ENCODE data around the gene FAM107B. TPM values are rescaled to one million over a fixed set of nuclear protein-coding genes. Genes with fewer than 3 reads are reported as not detected.

The FAM107B gene
- total and polyA plus RNA-seq, 4 experiments from 2014 or later, result 191 to 346 (median 238) TPM

DNA sequence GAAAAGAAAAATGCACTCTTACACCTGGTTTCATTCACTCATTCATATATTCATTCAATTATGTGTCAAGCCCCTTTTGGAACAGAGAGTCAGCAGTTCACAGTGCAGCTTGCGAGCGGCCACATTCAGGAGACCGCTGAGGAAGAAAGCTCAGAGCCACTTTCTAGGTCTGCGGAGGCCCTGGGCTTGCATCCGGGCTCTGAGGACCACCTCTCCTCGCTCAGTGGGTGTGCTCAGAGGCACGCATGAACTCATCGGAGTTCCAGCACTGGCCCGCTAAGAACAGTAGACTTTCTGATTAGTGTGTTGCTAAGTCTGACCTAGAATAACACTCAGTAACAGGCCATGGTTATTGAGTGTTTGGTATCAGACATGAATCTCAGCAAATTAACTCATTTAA lies 1.8 kb upstream of the FAM107B start:
- Mint-ChIP-seq H3K27ac (no peak overlapping the region), H3K4me1 (peaks cover 0 to 6% (median 1%) of the 10 kb centered on the region in 4 donors), H3K27me3 (no peaks in the 10 kb centered on the region), H3K9me3 (no peaks in the 10 kb centered on the region), H3K4me3 (no peak overlapping the region), H3K36me3 (no peaks in the 10 kb centered on the region)
- H3K4me3 ChIP-seq (ENCODE audit: low read length in 2 of 2), result no peak overlapping the region
- POLR2A ChIA-PET (ENCODE audit: partially characterized antibody), result no interaction called here
- no peak overlapping the region for H3K27ac ChIP-seq (ENCODE audit: low read depth, low read length)
- H3K9me3 ChIP-seq (ENCODE audit: control insufficient read depth in 1 of 2, low read length in 2 of 2), result no peaks in the 10 kb centered on the region
- intact Hi-C loops (cut with micrococcal nuclease), result no loop called here
- CTCF ChIA-PET (ENCODE audit: partially characterized antibody), result no interaction called here
- H3K36me3 ChIP-seq (ENCODE audit: insufficient read depth, low read length), result no peaks in the 10 kb centered on the region
- H3K4me1 ChIP-seq (ENCODE audit: insufficient read depth, low read length), result no peaks in the 10 kb centered on the region
- H3K27me3 ChIP-seq (ENCODE audit: insufficient read depth, low read length), result no peaks in the 10 kb centered on the region
- no peak for DNase-seq

DNA sequence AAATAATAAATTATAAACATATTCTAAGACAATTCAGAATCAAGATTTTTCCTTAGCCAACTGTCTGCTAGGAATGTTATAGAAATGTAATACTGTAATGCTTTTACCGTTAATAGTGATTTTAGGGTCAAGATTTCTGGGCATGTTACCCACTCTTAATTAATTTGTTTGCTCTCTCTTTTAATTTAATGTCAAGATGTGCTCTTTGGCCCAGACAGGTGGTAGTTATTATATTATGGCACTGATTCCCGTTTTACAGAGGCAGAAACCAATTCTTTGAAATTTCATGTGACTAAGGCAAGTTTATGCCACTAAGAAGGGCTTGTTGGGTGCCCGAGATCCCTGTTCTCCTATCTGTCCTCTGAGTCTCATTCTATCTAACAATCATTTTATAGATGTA lies 959 bp upstream of the FAM107B start:
- H3K4me1 ChIP-seq (ENCODE audit: insufficient read depth, low read length), result no peaks in the 10 kb centered on the region
- ChIA-PET CTCF (ENCODE audit: partially characterized antibody) (no interaction called here), POLR2A (ENCODE audit: partially characterized antibody) (no interaction called here)
- Mint-ChIP-seq H3K4me3 (no peak overlapping the region), H3K4me1 (peaks cover 0 to 6% (median 1%) of the 10 kb centered on the region in 4 donors), H3K36me3 (no peaks in the 10 kb centered on the region), H3K27me3 (no peaks in the 10 kb centered on the region), H3K27ac (peak overlapping the region in 1 of 7 donors; percentile 62), H3K9me3 (no peaks in the 10 kb centered on the region)
- H3K4me3 ChIP-seq (ENCODE audit: low read length in 2 of 2), result no peak overlapping the region
- H3K27me3 ChIP-seq (ENCODE audit: insufficient read depth, low read length), result no peaks in the 10 kb centered on the region
- H3K9me3 ChIP-seq (ENCODE audit: control insufficient read depth in 1 of 2, low read length in 2 of 2), result no peaks in the 10 kb centered on the region
- intact Hi-C loops (cut with micrococcal nuclease), result no loop called here
- no peak for DNase-seq
- no peaks in the 10 kb centered on the region for H3K36me3 ChIP-seq (ENCODE audit: insufficient read depth, low read length)
- no peak overlapping the region for H3K27ac ChIP-seq (ENCODE audit: low read depth, low read length)

DNA sequence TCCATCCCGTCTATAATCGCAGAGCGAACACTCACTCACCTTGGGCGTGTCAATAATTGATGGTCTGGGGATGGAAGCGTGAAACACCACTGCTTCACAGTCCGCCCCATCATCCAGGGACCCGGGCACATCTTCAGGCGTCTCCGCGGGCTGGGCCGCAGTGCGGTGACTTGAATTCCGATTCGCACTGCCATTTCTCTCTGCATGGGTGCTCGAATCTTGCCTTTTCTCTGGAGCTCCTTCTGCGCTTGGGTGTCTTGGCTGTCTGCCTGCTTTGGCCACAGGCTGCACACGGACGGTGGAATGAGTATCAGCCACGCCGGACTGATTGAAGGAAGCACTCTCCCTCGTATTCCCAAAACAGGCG lies 500 bp downstream of the FAM107B start:
- Histone ChIP-seq H3K27me3 (ENCODE audit: insufficient read depth, low read length) (no peaks in the 10 kb centered on the region), H3K27ac (ENCODE audit: low read depth, low read length) (no peak overlapping the region), H3K4me3 (ENCODE audit: low read length in 2 of 2) (no peak overlapping the region), H3K4me1 (ENCODE audit: insufficient read depth, low read length) (no peaks in the 10 kb centered on the region), H3K9me3 (ENCODE audit: control insufficient read depth in 1 of 2, low read length in 2 of 2) (no peaks in the 10 kb centered on the region), H3K36me3 (ENCODE audit: insufficient read depth, low read length) (no peaks in the 10 kb centered on the region)
- H3K27ac Mint-ChIP-seq, result no peak overlapping the region
- no peak for DNase-seq
- no peaks in the 10 kb centered on the region for H3K9me3 Mint-ChIP-seq
- H3K4me3 Mint-ChIP-seq, result no peak overlapping the region
- intact Hi-C loops (cut with micrococcal nuclease), result no loop called here
- ChIA-PET POLR2A (ENCODE audit: partially characterized antibody) (no interaction called here), CTCF (ENCODE audit: partially characterized antibody) (no interaction called here)
- H3K4me1 Mint-ChIP-seq, result peaks cover 0 to 6% (median 1%) of the 10 kb centered on the region in 4 donors
- no peaks in the 10 kb centered on the region for H3K27me3 Mint-ChIP-seq
- no peaks in the 10 kb centered on the region for H3K36me3 Mint-ChIP-seq

DNA sequence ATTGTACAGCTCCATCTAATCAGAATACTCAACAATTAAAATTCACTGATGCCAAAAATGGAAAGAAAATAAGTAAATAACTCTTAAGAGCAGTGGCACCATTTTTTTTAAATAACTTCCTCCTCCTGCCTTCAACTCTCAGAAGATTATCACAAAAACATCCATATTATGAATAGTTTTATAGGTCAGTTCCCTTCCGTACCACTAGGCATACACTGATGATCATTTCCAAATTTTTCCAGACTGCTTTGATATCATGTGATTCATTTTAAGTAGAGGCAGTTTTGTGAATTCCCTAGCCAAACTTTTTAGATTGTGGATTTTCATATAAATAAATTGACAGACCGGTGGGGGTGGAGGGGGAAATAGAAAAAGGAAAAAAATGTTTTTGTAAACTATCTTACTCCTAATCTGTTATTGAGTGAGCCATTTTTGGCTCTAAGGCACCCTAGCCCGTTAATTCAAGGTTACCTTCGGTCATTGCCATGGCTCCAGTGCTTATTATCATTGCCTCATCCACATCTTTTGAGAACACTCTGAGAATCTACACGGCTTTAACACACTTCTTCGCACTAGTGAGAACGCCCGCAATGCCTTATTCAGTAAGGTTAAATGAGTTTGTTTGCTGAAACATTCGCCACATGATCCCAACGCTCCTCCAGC lies 1.0 kb downstream of the FAM107B start:
- no peaks in the 10 kb centered on the region for H3K9me3 Mint-ChIP-seq
- Histone ChIP-seq H3K4me3 (ENCODE audit: low read length in 2 of 2) (no peak overlapping the region), H3K27ac (ENCODE audit: low read depth, low read length) (no peak overlapping the region), H3K9me3 (ENCODE audit: control insufficient read depth in 1 of 2, low read length in 2 of 2) (no peaks in the 10 kb centered on the region), H3K36me3 (ENCODE audit: insufficient read depth, low read length) (no peaks in the 10 kb centered on the region), H3K27me3 (ENCODE audit: insufficient read depth, low read length) (no peaks in the 10 kb centered on the region), H3K4me1 (ENCODE audit: insufficient read depth, low read length) (no peaks in the 10 kb centered on the region)
- no peaks in the 10 kb centered on the region for H3K36me3 Mint-ChIP-seq
- peaks cover 0 to 6% (median 1%) of the 10 kb centered on the region in 4 donors for H3K4me1 Mint-ChIP-seq
- intact Hi-C loops (cut with micrococcal nuclease), result no loop called here
- H3K27ac Mint-ChIP-seq, result no peak overlapping the region
- no peak overlapping the region for H3K4me3 Mint-ChIP-seq
- DNase-seq, result no peak
- POLR2A ChIA-PET (ENCODE audit: partially characterized antibody), result no interaction called here
- H3K27me3 Mint-ChIP-seq, result no peaks in the 10 kb centered on the region
- CTCF ChIA-PET (ENCODE audit: partially characterized antibody), result no interaction called here

DNA sequence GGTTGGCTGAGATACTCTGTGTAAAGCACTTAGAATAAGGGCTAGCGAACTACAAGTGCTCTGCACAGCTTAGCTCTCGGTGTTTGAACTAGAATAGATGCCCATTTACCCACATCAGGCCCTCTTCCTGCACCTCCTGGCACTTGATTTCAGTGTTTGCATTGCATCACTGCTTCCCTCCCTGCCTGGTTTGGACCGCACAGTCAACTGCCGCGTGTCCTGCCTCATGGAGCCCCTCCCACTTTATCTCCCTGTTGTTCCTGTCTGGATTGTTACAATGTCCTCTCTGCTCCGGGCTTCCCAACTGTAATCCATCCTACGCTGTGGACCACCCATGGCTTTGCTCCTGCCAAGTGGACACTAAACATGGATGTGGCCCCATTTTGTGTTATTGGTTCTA lies 2.3 kb downstream of the FAM107B start:
- peaks cover 0 to 3% (median 0%) of the 10 kb centered on the region in 4 donors for H3K4me1 Mint-ChIP-seq
- Histone ChIP-seq H3K27me3 (ENCODE audit: insufficient read depth, low read length) (no peaks in the 10 kb centered on the region), H3K4me1 (ENCODE audit: insufficient read depth, low read length) (no peaks in the 10 kb centered on the region), H3K4me3 (ENCODE audit: low read length in 2 of 2) (no peak overlapping the region), H3K36me3 (ENCODE audit: insufficient read depth, low read length) (no peaks in the 10 kb centered on the region), H3K27ac (ENCODE audit: low read depth, low read length) (no peak overlapping the region), H3K9me3 (ENCODE audit: control insufficient read depth in 1 of 2, low read length in 2 of 2) (no peaks in the 10 kb centered on the region)
- intact Hi-C loops (cut with micrococcal nuclease), result no loop called here
- DNase-seq, result no peak
- ChIA-PET CTCF (ENCODE audit: partially characterized antibody) (no interaction called here), POLR2A (ENCODE audit: partially characterized antibody) (no interaction called here)
- H3K27ac Mint-ChIP-seq, result no peak overlapping the region
- H3K9me3 Mint-ChIP-seq, result no peaks in the 10 kb centered on the region
- H3K36me3 Mint-ChIP-seq, result no peaks in the 10 kb centered on the region
- H3K4me3 Mint-ChIP-seq, result no peak overlapping the region
- H3K27me3 Mint-ChIP-seq, result no peaks in the 10 kb centered on the region

DNA sequence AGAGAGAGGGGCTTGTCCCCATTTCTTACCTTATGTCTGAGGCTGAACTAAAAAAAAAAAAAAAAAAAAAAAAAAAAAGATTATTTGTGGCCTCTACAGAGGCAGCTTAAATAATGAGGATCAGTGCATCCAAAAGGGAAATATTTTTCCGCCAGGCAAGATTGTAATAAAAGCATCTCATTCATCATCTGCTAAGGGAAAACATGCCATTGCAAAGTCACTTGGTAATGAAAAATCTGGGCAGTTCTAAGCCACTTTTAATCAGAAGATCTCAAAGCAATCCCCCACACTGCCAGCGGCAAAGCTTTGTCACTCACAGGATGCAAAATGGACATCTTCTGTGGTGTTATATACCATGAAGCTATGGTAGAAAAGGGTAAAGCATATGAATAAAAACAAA lies 3.8 kb downstream of the FAM107B start:
- H3K4me1 Mint-ChIP-seq, result peaks cover 0 to 3% (median 0%) of the 10 kb centered on the region in 4 donors
- intact Hi-C loops (cut with micrococcal nuclease), result no loop called here
- CTCF ChIA-PET (ENCODE audit: partially characterized antibody), result no interaction called here

DNA sequence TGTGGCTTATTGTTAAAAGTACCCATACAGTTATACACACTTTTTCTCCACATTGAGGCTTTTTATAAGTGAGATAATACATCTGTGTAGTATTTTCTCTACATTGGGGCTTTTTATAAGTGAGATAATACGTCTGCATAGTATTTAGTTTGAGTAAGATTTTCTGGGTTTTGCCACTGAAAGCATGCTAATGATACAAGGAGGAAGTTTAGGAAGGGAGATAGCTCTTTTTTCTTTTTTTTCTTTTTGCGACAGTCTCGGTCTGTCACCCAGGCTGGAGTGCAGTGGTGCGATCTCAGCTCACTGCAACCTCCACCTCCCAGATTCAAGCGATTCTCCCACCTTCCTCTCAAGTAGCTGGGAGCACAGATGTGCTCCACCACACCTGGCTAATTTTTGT lies 13.3 kb downstream of the FAM107B start:
- ChIA-PET CTCF (ENCODE audit: partially characterized antibody) (no interaction called here), POLR2A (ENCODE audit: partially characterized antibody) (no interaction called here)
- Mint-ChIP-seq H3K27me3 (peaks cover 1 to 2% of the 10 kb centered on the region in 2 donors), H3K9me3 (no peaks in the 10 kb centered on the region), H3K4me3 (no peak overlapping the region), H3K27ac (no peak overlapping the region), H3K4me1 (peaks cover 0 to 8% (median 5%) of the 10 kb centered on the region in 4 donors), H3K36me3 (no peaks in the 10 kb centered on the region)
- Histone ChIP-seq H3K36me3 (ENCODE audit: insufficient read depth, low read length) (no peaks in the 10 kb centered on the region), H3K27ac (ENCODE audit: low read depth, low read length) (no peak overlapping the region), H3K4me1 (ENCODE audit: insufficient read depth, low read length) (no peaks in the 10 kb centered on the region), H3K9me3 (ENCODE audit: control insufficient read depth in 1 of 2, low read length in 2 of 2) (no peaks in the 10 kb centered on the region), H3K4me3 (ENCODE audit: low read length in 2 of 2) (no peak overlapping the region), H3K27me3 (ENCODE audit: insufficient read depth, low read length) (no peaks in the 10 kb centered on the region)
- no peak for DNase-seq
- intact Hi-C loops (cut with micrococcal nuclease), result no loop called here

More for the DNA sequence above, 3.8 kb downstream of the FAM107B start:
- Mint-ChIP-seq H3K4me3 (no peak overlapping the region), H3K36me3 (no peaks in the 10 kb centered on the region), H3K9me3 (no peaks in the 10 kb centered on the region), H3K27me3 (peaks cover 0 to 2% of the 10 kb centered on the region in 2 donors), H3K27ac (no peak overlapping the region)
- POLR2A ChIA-PET (ENCODE audit: partially characterized antibody), result no interaction called here
- Histone ChIP-seq H3K27me3 (ENCODE audit: insufficient read depth, low read length) (no peaks in the 10 kb centered on the region), H3K36me3 (ENCODE audit: insufficient read depth, low read length) (no peaks in the 10 kb centered on the region), H3K4me3 (ENCODE audit: low read length in 2 of 2) (no peak overlapping the region), H3K27ac (ENCODE audit: low read depth, low read length) (no peak overlapping the region), H3K9me3 (ENCODE audit: control insufficient read depth in 1 of 2, low read length in 2 of 2) (no peaks in the 10 kb centered on the region), H3K4me1 (ENCODE audit: insufficient read depth, low read length) (no peaks in the 10 kb centered on the region)
- no peak for DNase-seq
